HepG2 (cell line): ENCODE results near the gene SMARCB1. TPM values are rescaled to one million over a fixed set of nuclear protein-coding genes. Genes with fewer than 3 reads are reported as not detected.
A peak's percentile ranks its signal among the peaks of the same experiment; 100 is the strongest.

Experiments used
- FOXJ3 ChIP-seq: sonication (generic); formaldehyde crosslinking; IDR thresholded peaks from 2 replicates; pipeline ENCODE4 v1.4.0; 2020; ENCODE audit warnings: missing genetic modification reagents, mild to moderate bottlenecking, borderline replicate concordance
- GATAD2A ChIP-seq: IDR thresholded peaks from 2 replicates; pipeline ENCODE4 v1.6.1; 2016
- HDAC6 ChIP-seq: fragments of 200-600 bp; sonication (generic); IDR thresholded peaks from 2 replicates; pipeline ENCODE4 v1.7.0; 2017; ENCODE audit warnings: mild to moderate bottlenecking, antibody characterized with exemption, low read length, low read depth
- ISL2 ChIP-seq: sonication (generic); formaldehyde crosslinking; IDR thresholded peaks from 2 replicates; pipeline ENCODE4 v1.5.0; 2020; ENCODE audit warnings: missing genetic modification reagents
- PAWR ChIP-seq: sonication (generic); formaldehyde crosslinking; IDR thresholded peaks from 2 replicates; pipeline ENCODE4 v1.4.0; 2020; ENCODE audit warnings: missing genetic modification reagents, mild to moderate bottlenecking, borderline replicate concordance
- POLR2AphosphoS2 ChIP-seq: IDR thresholded peaks from 2 replicates; pipeline ENCODE4 v1.6.1; 2011; ENCODE audit warnings: low read depth, low read length, improper control_type of control experiment
- ZFP82 ChIP-seq: sonication (generic); formaldehyde crosslinking; IDR thresholded peaks from 2 replicates; pipeline ENCODE4 v1.5.1; 2020; ENCODE audit warnings: mild to moderate bottlenecking, missing genetic modification reagents, borderline replicate concordance
- ZNF10 ChIP-seq: sonication (generic); formaldehyde crosslinking; IDR thresholded peaks from 2 replicates; pipeline ENCODE4 v1.4.0; 2020; ENCODE audit warnings: mild to moderate bottlenecking, low read depth, missing genetic modification reagents, borderline replicate concordance
- ZNF274 ChIP-seq: sonication (generic); formaldehyde crosslinking; IDR thresholded peaks from 2 replicates; pipeline ENCODE4 v1.5.1; 2020; ENCODE audit warnings: mild to moderate bottlenecking, missing genetic modification reagents
- ZNF317 ChIP-seq: sonication (generic); formaldehyde crosslinking; IDR thresholded peaks from 2 replicates; pipeline ENCODE4 v1.5.0; 2020; ENCODE audit warnings: mild to moderate bottlenecking, missing genetic modification reagents
- ZNF605 ChIP-seq: sonication (generic); formaldehyde crosslinking; IDR thresholded peaks from 2 replicates; pipeline ENCODE4 v1.8.0; 2022; ENCODE audit warnings: mild to moderate bottlenecking, missing genetic modification reagents
- ZNF619 ChIP-seq: sonication (generic); formaldehyde crosslinking; IDR thresholded peaks from 2 replicates; pipeline ENCODE4 v1.4.0; 2020; ENCODE audit warnings: mild to moderate bottlenecking, missing genetic modification reagents
- ZNF678 ChIP-seq: sonication (generic); formaldehyde crosslinking; IDR thresholded peaks from 2 replicates; pipeline ENCODE4 v1.4.0; 2020; ENCODE audit warnings: mild to moderate bottlenecking, missing genetic modification reagents
- ZNF7 ChIP-seq: IDR thresholded peaks from 2 replicates; pipeline ENCODE4 v1.6.1; 2016; ENCODE audit warnings: missing biosample characterization, missing genetic modification reagents
- ZNF761 ChIP-seq: sonication (generic); formaldehyde crosslinking; conservative IDR thresholded peaks from 2 replicates; pipeline ENCODE4 v1.4.0; 2020; ENCODE audit warnings: mild to moderate bottlenecking, missing genetic modification reagents
- polyA plus RNA-seq, 8 experiments: library from polyadenylated mRNA; depleted of rRNA in 3 of 8; stranded (reverse) in 7 of 8; unstranded in 1 of 8; fragments of >200 nt; fragmentation: Illumina TruSeq in 4 of 8; extraction: Trizol in 4 of 8; gene quantifications; 2 replicates each; pipeline versions ENCODE4 v1.2.1 to v1.2.3, GENCODE V29; 2011 to 2016; ENCODE audit warnings: low read depth in 4 of 8, missing spikeins in 1 of 8, mixed read lengths in 1 of 8; ENCODE audit not compliant: insufficient read depth in 1 of 8
- total RNA-seq, 5 experiments: library from RNA; depleted of rRNA; stranded (reverse); fragments of >200 nt; fragmentation: Illumina TruSeq; extraction: Trizol; gene quantifications; 2 replicates each; pipeline ENCODE4 v1.2.3, GENCODE V29; 2016; ENCODE audit warnings: low read depth in 1 of 5
- TF ChIP-seq, protein P1 (sequence below): sonication (generic); formaldehyde crosslinking; IDR thresholded peaks from 2 replicates; pipeline ENCODE4 v1.5.1; 2020; ENCODE audit warnings: mild to moderate bottlenecking, missing genetic modification reagents, borderline replicate concordance
- TF ChIP-seq, protein P2 (sequence below): sonication (generic); formaldehyde crosslinking; IDR thresholded peaks from 2 replicates; pipeline ENCODE4 v1.8.0; 2022; ENCODE audit warnings: missing genetic modification reagents, low read depth, mild to moderate bottlenecking, borderline replicate concordance
- TF ChIP-seq, protein P3 (sequence below): sonication (generic); formaldehyde crosslinking; IDR thresholded peaks from 2 replicates; pipeline ENCODE4 v1.4.0; 2020; ENCODE audit warnings: missing genetic modification reagents
- TF ChIP-seq, protein P4 (sequence below): IDR thresholded peaks from 2 replicates; pipeline ENCODE4 v1.6.1; 2016; ENCODE audit warnings: missing genetic modification reagents, missing compliant biosample characterization
- TF ChIP-seq, protein P5 (sequence below): sonication (generic); formaldehyde crosslinking; conservative IDR thresholded peaks from 2 replicates; pipeline ENCODE4 v1.5.0; 2020; ENCODE audit warnings: missing genetic modification reagents
- TF ChIP-seq, protein P6 (sequence below): sonication (generic); formaldehyde crosslinking; IDR thresholded peaks from 2 replicates; pipeline ENCODE4 v1.4.0; 2020; ENCODE audit warnings: missing genetic modification reagents
- TF ChIP-seq, protein P7 (sequence below): sonication (generic); formaldehyde crosslinking; IDR thresholded peaks from 2 replicates; pipeline ENCODE4 v1.5.0; 2020; ENCODE audit warnings: mild to moderate bottlenecking, low read depth, missing genetic modification reagents, borderline replicate concordance

The SMARCB1 gene
- total and polyA plus RNA-seq, 2 of the 13 experiments (the other 11 are each of a cell fraction or from before 2014, with no cell fraction given): 74.0 to 166 TPM

DNA sequence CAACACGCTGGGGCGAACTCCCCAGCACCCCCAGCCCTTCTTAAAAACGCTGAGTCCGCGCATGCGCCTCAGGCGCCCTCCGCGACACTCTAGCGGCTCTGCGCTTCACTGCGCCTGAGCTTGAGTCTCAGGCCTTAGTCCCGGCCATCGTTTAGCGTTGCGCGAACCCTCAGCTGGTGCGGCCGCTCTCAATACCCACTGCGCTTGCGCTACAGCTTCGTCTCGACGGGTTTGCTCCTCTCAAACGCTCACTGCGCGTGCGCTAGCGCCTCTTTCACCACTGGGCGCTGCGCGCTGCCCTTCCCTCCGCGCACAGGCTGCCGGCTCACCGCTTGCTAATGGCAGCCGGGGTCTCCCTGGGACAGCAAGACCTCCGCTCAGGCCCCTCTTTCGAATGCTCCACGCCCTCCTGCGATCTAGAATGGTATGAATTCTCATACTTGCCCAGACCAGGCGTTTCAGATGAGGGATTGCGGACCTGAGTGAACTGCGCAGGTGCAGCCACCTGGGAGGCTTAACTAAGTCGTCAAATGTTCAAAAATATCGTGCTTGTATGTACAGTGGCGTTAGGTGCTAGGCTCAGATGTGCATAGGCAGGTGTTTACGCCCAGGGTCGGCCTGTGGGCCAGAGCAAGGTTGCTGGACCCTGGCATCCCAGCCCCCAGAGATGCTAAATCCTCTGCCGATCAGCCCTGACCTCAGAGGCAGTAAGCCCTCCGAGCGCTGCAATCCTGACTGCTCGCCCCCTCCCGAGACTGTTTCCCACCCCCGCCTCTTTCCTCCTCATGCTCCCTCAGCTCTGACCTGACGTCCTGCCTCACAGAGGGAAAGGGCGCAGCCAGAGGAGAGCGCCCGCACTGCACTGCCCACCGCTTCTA, 71.1 kb downstream of the SMARCB1 start, which contains the start of gene SLC2A11 (continued):
- TF ChIP-seq, protein P1, sequence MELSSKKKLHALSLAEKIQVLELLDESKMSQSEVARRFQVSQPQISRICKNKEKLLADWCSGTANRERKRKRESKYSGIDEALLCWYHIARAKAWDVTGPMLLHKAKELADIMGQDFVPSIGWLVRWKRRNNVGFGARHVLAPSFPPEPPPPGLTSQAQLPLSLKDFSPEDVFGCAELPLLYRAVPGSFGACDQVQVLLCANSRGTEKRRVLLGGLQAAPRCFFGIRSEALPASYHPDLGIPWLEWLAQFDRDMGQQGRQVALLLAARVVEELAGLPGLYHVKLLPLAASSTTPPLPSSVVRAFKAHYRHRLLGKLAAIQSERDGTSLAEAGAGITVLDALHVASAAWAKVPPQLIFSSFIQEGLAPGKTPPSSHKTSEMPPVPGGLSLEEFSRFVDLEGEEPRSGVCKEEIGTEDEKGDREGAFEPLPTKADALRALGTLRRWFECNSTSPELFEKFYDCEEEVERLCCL: no peak
- TF ChIP-seq ZNF274 (CRISPR knock-in tag) (no peak; the same call in none of the 2 replicates), GATAD2A (CRISPR knock-in tag) (no peak), HDAC6 (no peak), ZNF605 (CRISPR knock-in tag) (no peak), FOXJ3 (CRISPR knock-in tag) (no peak; the same call in 1 of the 2 replicates), ZNF678 (CRISPR knock-in tag) (no peak), ISL2 (CRISPR knock-in tag) (0 out of 2 replicates have a peak, but pooled peaks have one; percentile 48), POLR2AphosphoS2 (no peak), ZFP82 (no peak), ZNF619 (CRISPR knock-in tag) (peak; percentile 81; the same call in 1 of the 2 replicates), ZNF761 (0 out of 2 replicates have a peak, but pooled peaks have one; percentile 28), ZNF10 (no peak), PAWR (no peak), ZNF7 (CRISPR knock-in tag) (no peak), ZNF317 (CRISPR knock-in tag) (peak; percentile 43; the same call in 1 of the 2 replicates)
- TF ChIP-seq, protein P2, sequence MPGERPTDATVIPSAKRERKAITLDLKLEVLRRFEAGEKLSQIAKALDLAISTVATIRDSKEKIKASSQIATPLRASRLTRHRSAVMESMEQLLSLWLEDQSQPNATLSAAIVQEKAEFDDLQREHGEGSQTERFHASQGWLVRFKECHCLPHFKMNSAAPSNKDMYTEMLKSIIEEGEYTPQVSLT (CRISPR knock-in tag): no peak
- TF ChIP-seq, protein P3, sequence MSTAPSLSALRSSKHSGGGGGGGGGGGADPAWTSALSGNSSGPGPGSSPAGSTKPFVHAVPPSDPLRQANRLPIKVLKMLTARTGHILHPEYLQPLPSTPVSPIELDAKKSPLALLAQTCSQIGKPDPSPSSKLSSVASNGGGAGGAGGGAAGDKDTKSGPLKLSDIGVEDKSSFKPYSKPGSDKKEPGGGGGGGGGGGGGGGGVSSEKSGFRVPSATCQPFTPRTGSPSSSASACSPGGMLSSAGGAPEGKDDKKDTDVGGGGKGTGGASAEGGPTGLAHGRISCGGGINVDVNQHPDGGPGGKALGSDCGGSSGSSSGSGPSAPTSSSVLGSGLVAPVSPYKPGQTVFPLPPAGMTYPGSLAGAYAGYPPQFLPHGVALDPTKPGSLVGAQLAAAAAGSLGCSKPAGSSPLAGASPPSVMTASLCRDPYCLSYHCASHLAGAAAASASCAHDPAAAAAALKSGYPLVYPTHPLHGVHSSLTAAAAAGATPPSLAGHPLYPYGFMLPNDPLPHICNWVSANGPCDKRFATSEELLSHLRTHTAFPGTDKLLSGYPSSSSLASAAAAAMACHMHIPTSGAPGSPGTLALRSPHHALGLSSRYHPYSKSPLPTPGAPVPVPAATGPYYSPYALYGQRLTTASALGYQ (CRISPR knock-in tag): no peak
- TF ChIP-seq, protein P4, sequence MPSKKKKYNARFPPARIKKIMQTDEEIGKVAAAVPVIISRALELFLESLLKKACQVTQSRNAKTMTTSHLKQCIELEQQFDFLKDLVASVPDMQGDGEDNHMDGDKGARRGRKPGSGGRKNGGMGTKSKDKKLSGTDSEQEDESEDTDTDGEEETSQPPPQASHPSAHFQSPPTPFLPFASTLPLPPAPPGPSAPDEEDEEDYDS (CRISPR knock-in tag): peak; percentile 82
- TF ChIP-seq, protein P5, sequence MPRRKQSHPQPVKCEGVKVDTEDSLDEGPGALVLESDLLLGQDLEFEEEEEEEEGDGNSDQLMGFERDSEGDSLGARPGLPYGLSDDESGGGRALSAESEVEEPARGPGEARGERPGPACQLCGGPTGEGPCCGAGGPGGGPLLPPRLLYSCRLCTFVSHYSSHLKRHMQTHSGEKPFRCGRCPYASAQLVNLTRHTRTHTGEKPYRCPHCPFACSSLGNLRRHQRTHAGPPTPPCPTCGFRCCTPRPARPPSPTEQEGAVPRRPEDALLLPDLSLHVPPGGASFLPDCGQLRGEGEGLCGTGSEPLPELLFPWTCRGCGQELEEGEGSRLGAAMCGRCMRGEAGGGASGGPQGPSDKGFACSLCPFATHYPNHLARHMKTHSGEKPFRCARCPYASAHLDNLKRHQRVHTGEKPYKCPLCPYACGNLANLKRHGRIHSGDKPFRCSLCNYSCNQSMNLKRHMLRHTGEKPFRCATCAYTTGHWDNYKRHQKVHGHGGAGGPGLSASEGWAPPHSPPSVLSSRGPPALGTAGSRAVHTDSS (CRISPR knock-in tag): no peak
- TF ChIP-seq, protein P6, sequence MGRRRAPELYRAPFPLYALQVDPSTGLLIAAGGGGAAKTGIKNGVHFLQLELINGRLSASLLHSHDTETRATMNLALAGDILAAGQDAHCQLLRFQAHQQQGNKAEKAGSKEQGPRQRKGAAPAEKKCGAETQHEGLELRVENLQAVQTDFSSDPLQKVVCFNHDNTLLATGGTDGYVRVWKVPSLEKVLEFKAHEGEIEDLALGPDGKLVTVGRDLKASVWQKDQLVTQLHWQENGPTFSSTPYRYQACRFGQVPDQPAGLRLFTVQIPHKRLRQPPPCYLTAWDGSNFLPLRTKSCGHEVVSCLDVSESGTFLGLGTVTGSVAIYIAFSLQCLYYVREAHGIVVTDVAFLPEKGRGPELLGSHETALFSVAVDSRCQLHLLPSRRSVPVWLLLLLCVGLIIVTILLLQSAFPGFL (CRISPR knock-in tag): no peak
- TF ChIP-seq, protein P7, sequence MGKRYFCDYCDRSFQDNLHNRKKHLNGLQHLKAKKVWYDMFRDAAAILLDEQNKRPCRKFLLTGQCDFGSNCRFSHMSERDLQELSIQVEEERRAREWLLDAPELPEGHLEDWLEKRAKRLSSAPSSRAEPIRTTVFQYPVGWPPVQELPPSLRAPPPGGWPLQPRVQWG (CRISPR knock-in tag): no peak
